Measurements from ENCODE around the gene MYO1E.

DNA sequence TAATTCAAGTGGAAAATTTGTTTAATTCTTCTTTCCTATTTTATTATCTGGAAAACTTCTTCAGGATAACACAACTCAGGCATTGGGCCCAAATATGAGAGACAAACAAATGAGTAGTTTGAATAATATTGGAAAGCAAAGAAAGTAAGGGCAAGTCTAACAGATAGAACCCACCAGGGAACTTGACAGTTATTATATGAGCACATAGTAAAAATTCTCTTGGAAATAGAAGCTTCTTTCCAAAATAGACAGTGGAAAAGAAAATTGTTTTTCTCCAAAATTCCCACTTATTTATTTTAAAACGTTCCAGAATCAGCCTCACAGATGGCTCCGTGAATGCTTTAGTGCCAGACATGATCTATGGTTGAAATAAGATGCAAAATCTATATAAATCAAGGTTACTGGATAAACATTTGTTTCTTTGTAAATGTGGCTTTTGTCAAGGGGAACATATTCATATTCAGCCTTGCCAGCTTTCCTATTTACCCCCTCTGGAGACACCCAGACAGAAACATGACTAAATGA lies 142.1 kb downstream of the MYO1E start:
- TF ChIP-seq, protein P1, sequence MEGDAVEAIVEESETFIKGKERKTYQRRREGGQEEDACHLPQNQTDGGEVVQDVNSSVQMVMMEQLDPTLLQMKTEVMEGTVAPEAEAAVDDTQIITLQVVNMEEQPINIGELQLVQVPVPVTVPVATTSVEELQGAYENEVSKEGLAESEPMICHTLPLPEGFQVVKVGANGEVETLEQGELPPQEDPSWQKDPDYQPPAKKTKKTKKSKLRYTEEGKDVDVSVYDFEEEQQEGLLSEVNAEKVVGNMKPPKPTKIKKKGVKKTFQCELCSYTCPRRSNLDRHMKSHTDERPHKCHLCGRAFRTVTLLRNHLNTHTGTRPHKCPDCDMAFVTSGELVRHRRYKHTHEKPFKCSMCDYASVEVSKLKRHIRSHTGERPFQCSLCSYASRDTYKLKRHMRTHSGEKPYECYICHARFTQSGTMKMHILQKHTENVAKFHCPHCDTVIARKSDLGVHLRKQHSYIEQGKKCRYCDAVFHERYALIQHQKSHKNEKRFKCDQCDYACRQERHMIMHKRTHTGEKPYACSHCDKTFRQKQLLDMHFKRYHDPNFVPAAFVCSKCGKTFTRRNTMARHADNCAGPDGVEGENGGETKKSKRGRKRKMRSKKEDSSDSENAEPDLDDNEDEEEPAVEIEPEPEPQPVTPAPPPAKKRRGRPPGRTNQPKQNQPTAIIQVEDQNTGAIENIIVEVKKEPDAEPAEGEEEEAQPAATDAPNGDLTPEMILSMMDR (IDR thresholded peaks at IDR 0.05; ENCODE audit: low read depth, low read length, poor library complexity, severe bottlenecking): no peak
- no peak for TF ChIP-seq EZH2phosphoT487 (IDR thresholded peaks at IDR 0.05; ENCODE audit: borderline replicate concordance, low read length)
